HEK293 (cell line): ENCODE results near the gene IQCF6.

Source experiments
- CTCF ChIA-PET: fragments of 350-600 bp; formaldehyde crosslinking; extraction: SDS; loops from one replicate; lab custom pipeline; 2021; ENCODE audit warnings: antibody characterized with exemption; lab: Yijun Ruan, JAX
- POLR2A ChIA-PET: fragments of 300-600 bp; formaldehyde crosslinking; extraction: SDS; loops from one replicate; lab custom pipeline; 2020; ENCODE audit warnings: antibody characterized with exemption, inconsistent platforms; lab: Yijun Ruan, JAX
- H3K27ac ChIP-seq: fragments of 200-500 bp; sonication (Bioruptor generic); 2 replicates; pipeline ENCODE4 v1.5.1; 2014; ENCODE audit warnings: low read depth, low read length, control low read depth, inconsistent platforms; ENCODE audit errors: extremely low read depth
- H3K36me3 ChIP-seq, 2 experiments: fragments of 200-500 bp in 1 of 2; sonication (Bioruptor generic) in 1 of 2; 1 replicate in 1 of 2; 2 replicates in 1 of 2; pipeline ENCODE4 v1.5.1; 2014 to 2017; ENCODE audit warnings: inconsistent platforms in 2 of 2, low read length in 2 of 2; ENCODE audit not compliant: control insufficient read depth in 2 of 2, insufficient read depth in 1 of 2
- H3K4me1 ChIP-seq: fragments of 200-500 bp; sonication (Bioruptor generic); 2 replicates; pipeline ENCODE4 v1.5.1; 2014; ENCODE audit warnings: mild to moderate bottlenecking, low read length, inconsistent platforms; ENCODE audit not compliant: control insufficient read depth, insufficient read depth
- H3K4me3 ChIP-seq: 2 replicates; pipeline ENCODE4 v1.5.1; 2011; ENCODE audit warnings: low read depth, mild to moderate bottlenecking, control low read depth, low read length, moderate library complexity
- H3K9me3 ChIP-seq: fragments of 200-500 bp; sonication (Bioruptor generic); 2 replicates; pipeline ENCODE4 v1.5.1; 2014; ENCODE audit warnings: low read depth, low read length, inconsistent platforms; ENCODE audit not compliant: control insufficient read depth, insufficient read depth
- BCL11A ChIP-seq: fragments of 450-650 bp; formaldehyde crosslinking; IDR thresholded peaks from 2 replicates; pipeline ENCODE4 v1.5.1; 2016; ENCODE audit warnings: low read depth, missing biosample characterization, missing genetic modification characterization
- EGR2 ChIP-seq: fragments of 450-650 bp; formaldehyde crosslinking; IDR thresholded peaks from 2 replicates; pipeline ENCODE4 v1.5.1; 2016; ENCODE audit warnings: low read depth, missing biosample characterization, missing genetic modification characterization
- HIC1 ChIP-seq: fragments of 450-650 bp; formaldehyde crosslinking; IDR thresholded peaks from 2 replicates; pipeline ENCODE4 v1.5.1; 2016; ENCODE audit warnings: missing biosample characterization, missing genetic modification characterization
- HOXC10 ChIP-seq: sonication (generic); formaldehyde crosslinking; IDR thresholded peaks from 2 replicates; pipeline ENCODE4 v1.8.1; 2023; ENCODE audit warnings: mild to moderate bottlenecking, missing genetic modification reagents
- PRDM4 ChIP-seq: fragments of 450-650 bp; formaldehyde crosslinking; IDR thresholded peaks from 2 replicates; pipeline ENCODE4 v1.5.1; 2017; ENCODE audit warnings: missing biosample characterization, missing genetic modification characterization
- TSHZ1 ChIP-seq: fragments of 450-650 bp; formaldehyde crosslinking; IDR thresholded peaks from 2 replicates; pipeline ENCODE4 v1.5.1; 2016; ENCODE audit warnings: missing biosample characterization, missing genetic modification characterization, borderline replicate concordance
- ZBTB11 ChIP-seq: fragments of 450-650 bp; formaldehyde crosslinking; conservative IDR thresholded peaks from 2 replicates; pipeline ENCODE4 v1.5.1; 2016; ENCODE audit warnings: low read depth, missing biosample characterization, missing genetic modification characterization
- ZBTB17 ChIP-seq: fragments of 450-650 bp; formaldehyde crosslinking; IDR thresholded peaks from 2 replicates; pipeline ENCODE4 v1.5.1; 2016; ENCODE audit warnings: missing biosample characterization, missing genetic modification characterization
- ZFP69B ChIP-seq: fragments of 450-650 bp; formaldehyde crosslinking; IDR thresholded peaks from 2 replicates; pipeline ENCODE4 v1.5.1; 2016; ENCODE audit warnings: missing biosample characterization, missing genetic modification characterization
- ZNF10 ChIP-seq: fragments of 450-650 bp; formaldehyde crosslinking; IDR thresholded peaks from 2 replicates; pipeline ENCODE4 v1.5.1; 2017; ENCODE audit warnings: missing biosample characterization, missing genetic modification characterization
- ZNF138 ChIP-seq: fragments of 450-650 bp; formaldehyde crosslinking; IDR thresholded peaks from 2 replicates; pipeline ENCODE4 v1.5.1; 2016; ENCODE audit warnings: missing biosample characterization, missing genetic modification characterization, borderline replicate concordance
- ZNF24 ChIP-seq: fragments of 450-650 bp; formaldehyde crosslinking; IDR thresholded peaks from 2 replicates; pipeline ENCODE4 v1.5.1; 2016; ENCODE audit warnings: missing biosample characterization, missing genetic modification characterization
- ZNF37A ChIP-seq: fragments of 450-650 bp; IDR thresholded peaks from 2 replicates; pipeline ENCODE4 v1.5.1; 2018; ENCODE audit warnings: missing biosample characterization, missing genetic modification characterization
- ZNF510 ChIP-seq: fragments of 450-650 bp; formaldehyde crosslinking; IDR thresholded peaks from 2 replicates; pipeline ENCODE4 v1.5.1; 2018; ENCODE audit warnings: mild to moderate bottlenecking, missing genetic modification characterization, missing biosample characterization; ENCODE audit not compliant: insufficient replicate concordance
- ZNF596 ChIP-seq: fragments of 450-650 bp; IDR thresholded peaks from 2 replicates; pipeline ENCODE4 v1.5.0; 2018; ENCODE audit warnings: missing biosample characterization, mild to moderate bottlenecking, missing genetic modification characterization, moderate library complexity
- ZNF621 ChIP-seq: fragments of 450-650 bp; formaldehyde crosslinking; IDR thresholded peaks from 2 replicates; pipeline ENCODE4 v1.5.1; 2017; ENCODE audit warnings: missing biosample characterization, missing genetic modification characterization
- ZNF658 ChIP-seq: fragments of 450-650 bp; formaldehyde crosslinking; IDR thresholded peaks from 2 replicates; pipeline ENCODE4; 2016; ENCODE audit warnings: missing biosample characterization, missing genetic modification characterization
- ZNF664 ChIP-seq: fragments of 450-650 bp; formaldehyde crosslinking; IDR thresholded peaks from 2 replicates; pipeline ENCODE4 v1.5.1; 2016; ENCODE audit warnings: missing biosample characterization, missing genetic modification characterization
- ZSCAN16 ChIP-seq: fragments of 450-650 bp; formaldehyde crosslinking; IDR thresholded peaks from 2 replicates; pipeline ENCODE4 v1.5.1; 2016; ENCODE audit warnings: missing biosample characterization, missing genetic modification characterization
- ZXDB ChIP-seq: fragments of 450-650 bp; formaldehyde crosslinking; IDR thresholded peaks from 2 replicates; pipeline ENCODE4 v1.5.1; 2016; ENCODE audit warnings: missing biosample characterization, missing genetic modification characterization

IQCF6 gene

GRCh38 chr3:51802106-51802703 lies 23.2 kb upstream of the IQCF6 start (continued):
- TF ChIP-seq ZNF621 (tag by site-specific recombination) (no peak), ZBTB11 (tag by site-specific recombination) (no peak)

GRCh38 chr3:51800750-51801125 lies 21.7 kb upstream of the IQCF6 start:
- ChIA-PET POLR2A (no interaction called here), CTCF (interaction anchor here (0.6 to 1.4 kb wide), 9 partner anchors 10 to 623 kb away, joined by 3 to 7 read pairs (median 4); no protein-coding TSS in a partner anchor)
- H3K9me3 ChIP-seq = no peaks in the 10 kb centered on the region
- TF ChIP-seq ZXDB (no peak), BCL11A (tag by site-specific recombination) (no peak), ZNF510 (tag by site-specific recombination) (no peak), ZBTB17 (tag by site-specific recombination) (no peak), ZNF10 (tag by site-specific recombination) (no peak), TSHZ1 (tag by site-specific recombination) (no peak), PRDM4 (tag by site-specific recombination) (no peak), ZNF664 (tag by site-specific recombination) (no peak), ZNF24 (tag by site-specific recombination) (no peak), ZNF37A (tag by site-specific recombination) (no peak), ZSCAN16 (tag by site-specific recombination) (no peak), HIC1 (no peak), ZNF658 (tag by site-specific recombination) (no peak), ZNF596 (no peak), ZNF621 (tag by site-specific recombination) (no peak), HOXC10 (no peak), EGR2 (tag by site-specific recombination) (no peak), ZFP69B (tag by site-specific recombination) (no peak), ZNF138 (tag by site-specific recombination) (no peak)
- H3K4me1 ChIP-seq = no peaks in the 10 kb centered on the region
- H3K36me3 ChIP-seq = no peaks in the 10 kb centered on the region
- H3K27ac ChIP-seq = no peak overlapping the region
- H3K4me3 ChIP-seq = no peak overlapping the region
